Ishikawa (cell line): ENCODE measurements around the gene RALY.

ENCODE experiments used
- CEBPB ChIP-seq: IDR thresholded peaks from 2 replicates; pipeline ENCODE4 v1.6.1; 2012
- CREB1 ChIP-seq: IDR thresholded peaks from 2 replicates; pipeline ENCODE4 v1.6.1; 2012; ENCODE audit warnings: low read depth
- EGR1 ChIP-seq: IDR thresholded peaks from 2 replicates; pipeline ENCODE4 v1.6.1; 2012
- EP300 ChIP-seq: IDR thresholded peaks from 2 replicates; pipeline ENCODE4 v1.6.1; 2012; ENCODE audit warnings: borderline replicate concordance
- FOXM1 ChIP-seq: IDR thresholded peaks from 2 replicates; pipeline ENCODE4 v1.6.1; 2012; ENCODE audit warnings: low read depth, borderline replicate concordance
- MAX ChIP-seq: IDR thresholded peaks from 2 replicates; pipeline ENCODE4 v1.6.1; 2012
- NFIC ChIP-seq: IDR thresholded peaks from 2 replicates; pipeline ENCODE4 v1.6.1; 2012
- RAD21 ChIP-seq: IDR thresholded peaks from 2 replicates; pipeline ENCODE4 v1.6.1; 2012; ENCODE audit warnings: low read depth
- TAF1 ChIP-seq: IDR thresholded peaks from 2 replicates; pipeline ENCODE4 v1.6.1; 2012; ENCODE audit warnings: low read depth, mild to moderate bottlenecking
- TCF12 ChIP-seq: IDR thresholded peaks from 2 replicates; pipeline ENCODE4 v1.6.1; 2012; ENCODE audit warnings: low read depth
- TEAD4 ChIP-seq: IDR thresholded peaks from 2 replicates; pipeline ENCODE4 v1.6.1; 2012
- USF1 ChIP-seq: IDR thresholded peaks from 2 replicates; pipeline ENCODE4 v1.6.1; 2012
- YY1 ChIP-seq: IDR thresholded peaks from 2 replicates; pipeline ENCODE4 v1.6.1; 2012; ENCODE audit warnings: low read depth
- ZBTB7A ChIP-seq: IDR thresholded peaks from 2 replicates; pipeline ENCODE4 v1.6.1; 2012; ENCODE audit warnings: low read depth
- TF ChIP-seq, protein P1 (sequence below): IDR thresholded peaks from 2 replicates; pipeline ENCODE4 v1.6.1; 2012; ENCODE audit warnings: low read depth, mild to moderate bottlenecking

RALY gene

DNA sequence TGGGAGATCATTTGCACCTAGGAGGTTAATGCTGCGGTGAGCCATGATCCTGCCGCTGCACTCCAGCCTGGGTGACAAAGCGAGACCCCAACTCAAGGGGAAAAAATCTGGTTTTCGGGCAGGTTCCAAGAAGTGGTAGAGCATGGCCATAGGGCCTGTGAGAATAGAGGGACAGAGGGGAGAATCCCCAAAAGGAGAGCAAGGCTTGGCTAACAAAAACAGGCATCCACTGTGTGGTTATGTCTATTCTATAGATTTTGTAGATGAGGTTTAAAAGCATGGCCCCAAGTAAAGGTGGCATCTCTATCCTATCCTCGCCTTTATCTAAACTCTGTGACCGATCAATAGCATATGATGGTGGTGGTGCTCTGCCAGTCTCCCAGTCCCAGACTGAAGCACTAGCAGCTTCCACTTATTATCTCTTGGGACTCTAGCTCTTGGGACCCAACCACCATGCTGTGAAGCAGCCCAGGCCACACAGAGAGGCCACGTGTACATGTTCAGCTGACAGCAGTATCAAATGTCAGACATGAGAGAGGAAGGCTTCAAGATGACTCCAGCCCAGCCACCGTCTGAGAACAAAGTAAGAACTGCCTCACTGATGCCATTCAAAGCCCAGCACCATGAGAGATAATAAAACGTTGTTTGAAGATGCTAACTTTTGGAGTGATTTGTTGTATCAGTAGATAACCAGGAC lies 90.7 kb downstream of the RALY start:
- peak; percentile 55 for TF ChIP-seq USF1
- TF ChIP-seq EGR1: no peak

DNA sequence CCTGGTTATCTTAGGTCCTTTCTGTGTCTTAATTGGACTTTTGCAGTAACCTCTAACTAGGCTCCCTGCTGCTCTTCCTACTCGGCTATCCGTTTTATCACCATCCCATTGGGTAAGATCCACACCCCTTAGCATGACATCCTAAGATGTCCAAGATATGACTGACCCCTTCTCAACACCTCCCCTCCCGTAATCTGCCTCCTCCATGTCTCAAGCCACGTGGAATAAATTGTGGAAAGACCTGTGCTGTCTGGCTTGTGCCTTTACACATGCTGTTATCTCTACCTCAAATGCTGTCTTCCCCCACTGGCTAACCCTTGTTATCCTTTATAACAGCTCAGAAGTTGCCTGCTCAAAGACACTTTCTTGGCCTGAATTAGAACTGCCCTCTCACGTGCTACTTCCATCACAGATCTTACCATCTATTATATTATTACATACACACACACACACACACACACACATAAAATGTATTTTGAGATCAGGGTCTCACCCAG lies 91.9 kb downstream of the RALY start:
- TF ChIP-seq TEAD4 (no peak), EP300 (no peak), ZBTB7A (no peak), MAX (no peak), FOXM1 (no peak), RAD21 (no peak), USF1 (no peak), EGR1 (no peak), CEBPB (no peak), TCF12 (no peak), CREB1 (no peak), TAF1 (no peak), YY1 (no peak)

DNA sequence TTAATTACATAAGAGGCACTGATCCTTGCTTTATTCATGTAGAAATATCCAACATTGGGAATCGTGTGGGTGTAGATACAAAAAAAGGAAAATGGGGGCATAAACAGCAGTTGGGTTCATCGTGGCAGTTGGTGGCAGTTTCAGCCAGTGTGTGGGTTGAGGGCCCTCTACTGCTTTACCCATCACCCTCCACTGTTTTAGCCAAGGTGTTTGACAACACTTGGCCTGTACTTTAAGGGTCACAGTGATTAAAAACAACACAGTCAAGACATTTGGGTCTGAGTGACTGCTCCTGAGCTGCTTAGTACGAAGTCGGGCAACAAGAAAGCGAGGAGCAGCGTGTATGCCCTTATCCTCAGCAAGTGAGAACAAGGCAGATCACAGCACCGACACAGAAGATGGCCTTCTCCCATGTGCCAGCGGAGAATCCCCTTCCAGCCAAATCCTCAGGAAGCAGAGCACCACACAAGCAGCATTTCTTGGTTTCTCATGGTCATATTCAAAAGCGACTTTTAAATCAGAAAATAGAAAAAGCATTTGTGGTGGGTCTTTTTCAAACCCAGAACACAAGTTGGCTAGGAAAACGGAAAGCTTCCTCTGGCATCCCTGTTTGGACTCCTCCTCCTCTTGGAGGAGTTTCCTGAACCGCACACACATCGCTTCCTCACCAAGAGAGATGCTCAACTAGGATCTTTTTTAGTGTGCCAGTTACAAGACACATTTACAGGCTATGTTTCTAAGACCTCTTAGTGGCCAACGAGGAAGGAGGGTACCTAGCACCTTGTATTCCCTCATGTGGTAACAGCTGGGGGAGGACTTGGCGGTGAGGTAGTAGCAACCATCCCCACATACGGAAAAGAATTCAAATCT lies 94.8 kb downstream of the RALY start:
- no peak for TF ChIP-seq TAF1
- TF ChIP-seq CREB1: no peak
- no peak for TF ChIP-seq MAX
- TF ChIP-seq TEAD4: no peak
- TF ChIP-seq EP300: no peak
- TF ChIP-seq ZBTB7A: no peak
- TF ChIP-seq USF1: no peak
- TF ChIP-seq YY1: no peak
- TF ChIP-seq FOXM1: no peak

GRCh38 chr20:34089175-34089479 lies 95.4 kb downstream of the RALY start:
- TF ChIP-seq FOXM1: no peak
- no peak for TF ChIP-seq USF1

DNA sequence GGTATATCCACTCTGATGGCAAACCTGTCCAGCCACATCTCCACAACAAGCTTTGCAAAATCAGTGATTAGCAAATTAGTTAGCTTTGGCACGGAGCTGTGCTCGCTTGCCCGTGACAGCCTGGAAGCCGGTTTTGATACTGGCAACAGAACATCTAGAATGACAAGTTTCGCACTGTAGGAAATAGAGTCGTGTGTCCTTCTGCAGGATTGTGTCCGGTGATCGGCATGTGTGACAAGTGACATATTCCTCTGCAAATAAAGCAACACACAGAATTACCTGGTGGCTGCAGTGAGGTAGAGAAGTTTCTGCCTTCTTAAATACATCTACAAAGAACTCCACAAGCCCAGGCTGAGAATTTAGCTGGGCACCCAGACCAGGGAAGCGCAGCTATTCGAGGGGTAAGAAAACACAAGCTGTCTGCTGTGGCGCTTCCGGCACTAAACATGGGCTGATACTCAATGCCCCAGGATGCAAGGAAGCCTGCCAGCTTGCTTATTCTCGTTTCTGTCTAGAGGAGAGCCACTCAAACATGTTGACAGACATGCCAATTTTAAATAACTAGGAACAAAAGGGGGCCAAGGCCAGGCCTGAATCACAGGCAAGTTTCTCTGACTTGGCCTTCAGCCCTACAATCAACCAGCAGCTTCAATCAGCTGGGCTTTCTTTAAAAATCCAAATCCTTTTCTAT lies 96.1 kb downstream of the RALY start:
- TF ChIP-seq CREB1: no peak
- TF ChIP-seq MAX: no peak
- no peak for TF ChIP-seq RAD21
- TF ChIP-seq NFIC: peak; percentile 40
- no peak for TF ChIP-seq FOXM1
- no peak for TF ChIP-seq USF1

DNA sequence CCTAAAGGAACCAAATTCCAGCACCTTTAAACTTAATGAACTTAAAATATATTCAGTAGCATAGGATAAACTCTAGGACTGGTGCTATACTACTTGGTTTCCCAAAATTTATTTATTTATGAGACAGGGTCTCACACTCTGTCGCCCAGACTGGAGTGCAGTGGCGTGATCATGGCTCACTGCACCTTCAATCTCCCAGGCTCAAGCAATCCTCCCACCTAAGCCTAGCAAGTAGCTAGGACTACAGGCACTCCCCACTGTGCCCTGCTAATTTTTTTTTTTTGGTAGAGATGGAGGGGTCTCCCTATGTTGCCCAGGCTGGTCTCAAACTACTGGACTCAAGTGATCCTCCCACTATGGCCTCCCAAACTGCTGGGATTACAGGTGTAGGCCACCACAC lies 96.9 kb downstream of the RALY start:
- no peak for TF ChIP-seq EGR1
- no peak for TF ChIP-seq YY1
- TF ChIP-seq MAX: no peak
- TF ChIP-seq USF1: no peak
- TF ChIP-seq ZBTB7A: no peak
- no peak for TF ChIP-seq TCF12

DNA sequence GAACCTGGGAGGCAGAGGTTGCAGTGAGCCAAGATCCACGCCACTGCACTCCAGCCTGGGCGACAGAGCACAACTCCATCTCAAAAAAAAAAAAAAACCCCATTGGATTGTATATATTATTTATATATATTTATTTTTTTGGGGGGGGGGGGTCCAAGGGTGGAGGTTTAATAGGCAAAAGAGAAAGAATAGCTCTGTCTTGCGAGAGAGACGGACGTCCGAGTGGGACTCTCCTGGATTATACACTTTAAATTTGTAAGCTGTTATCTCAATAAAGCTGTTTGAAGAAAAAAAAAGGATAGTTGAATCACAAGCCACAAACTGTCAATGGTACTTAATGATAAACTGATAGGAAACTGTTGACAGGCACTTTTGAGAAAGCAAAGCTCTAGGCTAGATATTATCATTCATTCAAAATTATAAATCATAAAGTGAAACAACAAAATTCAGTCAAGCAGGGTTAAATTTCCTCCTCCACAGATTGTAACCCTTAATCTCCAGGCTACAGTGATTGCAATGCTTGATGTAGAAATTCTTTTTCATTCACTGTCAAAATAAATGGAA lies 98.0 kb downstream of the RALY start:
- TF ChIP-seq, protein P1, sequence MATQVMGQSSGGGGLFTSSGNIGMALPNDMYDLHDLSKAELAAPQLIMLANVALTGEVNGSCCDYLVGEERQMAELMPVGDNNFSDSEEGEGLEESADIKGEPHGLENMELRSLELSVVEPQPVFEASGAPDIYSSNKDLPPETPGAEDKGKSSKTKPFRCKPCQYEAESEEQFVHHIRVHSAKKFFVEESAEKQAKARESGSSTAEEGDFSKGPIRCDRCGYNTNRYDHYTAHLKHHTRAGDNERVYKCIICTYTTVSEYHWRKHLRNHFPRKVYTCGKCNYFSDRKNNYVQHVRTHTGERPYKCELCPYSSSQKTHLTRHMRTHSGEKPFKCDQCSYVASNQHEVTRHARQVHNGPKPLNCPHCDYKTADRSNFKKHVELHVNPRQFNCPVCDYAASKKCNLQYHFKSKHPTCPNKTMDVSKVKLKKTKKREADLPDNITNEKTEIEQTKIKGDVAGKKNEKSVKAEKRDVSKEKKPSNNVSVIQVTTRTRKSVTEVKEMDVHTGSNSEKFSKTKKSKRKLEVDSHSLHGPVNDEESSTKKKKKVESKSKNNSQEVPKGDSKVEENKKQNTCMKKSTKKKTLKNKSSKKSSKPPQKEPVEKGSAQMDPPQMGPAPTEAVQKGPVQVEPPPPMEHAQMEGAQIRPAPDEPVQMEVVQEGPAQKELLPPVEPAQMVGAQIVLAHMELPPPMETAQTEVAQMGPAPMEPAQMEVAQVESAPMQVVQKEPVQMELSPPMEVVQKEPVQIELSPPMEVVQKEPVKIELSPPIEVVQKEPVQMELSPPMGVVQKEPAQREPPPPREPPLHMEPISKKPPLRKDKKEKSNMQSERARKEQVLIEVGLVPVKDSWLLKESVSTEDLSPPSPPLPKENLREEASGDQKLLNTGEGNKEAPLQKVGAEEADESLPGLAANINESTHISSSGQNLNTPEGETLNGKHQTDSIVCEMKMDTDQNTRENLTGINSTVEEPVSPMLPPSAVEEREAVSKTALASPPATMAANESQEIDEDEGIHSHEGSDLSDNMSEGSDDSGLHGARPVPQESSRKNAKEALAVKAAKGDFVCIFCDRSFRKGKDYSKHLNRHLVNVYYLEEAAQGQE: no peak
- TF ChIP-seq TEAD4: no peak
- TF ChIP-seq TCF12: no peak
- no peak for TF ChIP-seq RAD21
- TF ChIP-seq NFIC: no peak
- TF ChIP-seq TAF1: no peak
- no peak for TF ChIP-seq YY1
- no peak for TF ChIP-seq FOXM1
- TF ChIP-seq EP300: no peak
- TF ChIP-seq ZBTB7A: no peak
- TF ChIP-seq USF1: no peak
- no peak for TF ChIP-seq EGR1
- no peak for TF ChIP-seq MAX
